DMS114 treated with DMSO at 0.1 percent for 48 hours (cell line): ENCODE data around the gene NUP35.

Experiments used
- DNase-seq: peaks from one replicate; lab custom pipeline; 2025; ENCODE audit not compliant: unreplicated experiment; lab: John Stamatoyannopoulos, UW

The NUP35 gene

DNA sequence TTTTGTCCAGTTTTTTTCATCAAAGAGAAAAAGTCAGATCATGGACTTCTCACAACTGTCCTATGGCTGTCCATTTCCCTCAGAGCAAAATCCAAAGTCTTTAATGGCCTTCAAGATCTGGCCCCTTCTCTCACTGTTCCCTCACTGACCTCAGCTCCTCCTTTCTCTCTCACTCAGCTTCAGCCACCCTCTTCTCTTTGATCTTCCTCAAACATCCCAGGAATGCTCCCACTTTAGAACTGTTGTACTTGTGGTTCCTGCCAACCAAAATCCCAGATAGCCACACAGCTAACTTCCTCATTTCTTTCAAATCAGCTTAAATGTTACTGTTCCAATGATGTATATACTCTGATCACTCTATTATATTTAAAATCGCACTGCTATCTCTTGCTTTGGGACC lies 82.9 kb downstream of the NUP35 start:
- DNase-seq = no peak

DNA sequence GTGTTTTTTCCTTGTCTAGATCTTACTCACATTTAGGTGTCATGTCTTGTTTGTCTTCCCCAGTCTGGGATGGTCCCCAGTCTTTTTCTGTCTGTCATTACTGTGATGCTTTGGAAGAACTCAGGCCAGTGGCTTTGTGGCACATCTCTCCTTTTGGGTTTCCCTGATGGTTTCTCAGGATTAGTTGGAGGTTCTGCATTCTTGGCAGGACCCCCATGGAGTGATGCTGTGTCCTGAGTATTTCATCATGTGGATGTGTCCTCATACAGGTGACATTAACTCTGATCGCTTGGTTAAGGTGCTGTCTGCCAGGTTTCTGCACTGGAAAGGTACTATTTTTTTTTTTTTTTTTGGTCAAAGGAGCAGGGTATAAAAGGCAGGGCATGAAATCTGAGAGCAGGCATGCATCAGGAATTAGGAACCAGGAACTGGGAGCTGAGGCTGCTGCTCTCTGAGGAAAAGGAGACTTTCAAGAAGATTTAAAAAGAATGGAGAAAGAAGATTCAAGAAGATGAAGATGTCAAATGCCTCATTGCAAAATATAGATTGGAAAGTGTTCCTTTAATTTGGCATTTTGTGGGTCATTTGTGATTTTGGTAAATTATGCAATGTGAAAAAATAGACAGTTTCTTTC lies 85.3 kb downstream of the NUP35 start:
- no peak for DNase-seq
